ENCODE results near the gene CAPZA3.

DNA sequence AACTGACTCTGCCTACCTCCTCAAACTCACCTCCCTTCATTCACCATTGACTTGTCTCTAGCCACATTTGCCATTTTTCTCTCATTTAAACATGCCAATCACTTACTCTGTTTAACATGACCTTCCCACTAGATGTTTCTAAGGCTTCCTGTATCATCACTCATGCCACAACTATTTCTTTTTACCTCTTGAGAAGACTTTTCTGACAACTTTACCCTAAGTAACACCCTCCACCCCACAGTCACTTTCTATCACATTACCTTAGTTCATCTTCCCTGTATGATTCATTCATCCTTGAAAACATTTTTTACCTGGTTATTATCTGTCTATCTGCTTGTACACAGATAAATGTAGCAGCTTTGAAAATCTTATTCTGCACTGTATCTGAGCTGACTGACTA, 19.5 kb upstream of the CAPZA3 start:
- TF ChIP-seq EZH2phosphoT487 (IDR thresholded peaks at IDR 0.05; ENCODE audit: low read depth, severe bottlenecking, unreplicated experiment) (no peak), EZH2 (IDR thresholded peaks at IDR 0.05; ENCODE audit: borderline replicate concordance) (no peak)
- TF ChIP-seq, protein P1, sequence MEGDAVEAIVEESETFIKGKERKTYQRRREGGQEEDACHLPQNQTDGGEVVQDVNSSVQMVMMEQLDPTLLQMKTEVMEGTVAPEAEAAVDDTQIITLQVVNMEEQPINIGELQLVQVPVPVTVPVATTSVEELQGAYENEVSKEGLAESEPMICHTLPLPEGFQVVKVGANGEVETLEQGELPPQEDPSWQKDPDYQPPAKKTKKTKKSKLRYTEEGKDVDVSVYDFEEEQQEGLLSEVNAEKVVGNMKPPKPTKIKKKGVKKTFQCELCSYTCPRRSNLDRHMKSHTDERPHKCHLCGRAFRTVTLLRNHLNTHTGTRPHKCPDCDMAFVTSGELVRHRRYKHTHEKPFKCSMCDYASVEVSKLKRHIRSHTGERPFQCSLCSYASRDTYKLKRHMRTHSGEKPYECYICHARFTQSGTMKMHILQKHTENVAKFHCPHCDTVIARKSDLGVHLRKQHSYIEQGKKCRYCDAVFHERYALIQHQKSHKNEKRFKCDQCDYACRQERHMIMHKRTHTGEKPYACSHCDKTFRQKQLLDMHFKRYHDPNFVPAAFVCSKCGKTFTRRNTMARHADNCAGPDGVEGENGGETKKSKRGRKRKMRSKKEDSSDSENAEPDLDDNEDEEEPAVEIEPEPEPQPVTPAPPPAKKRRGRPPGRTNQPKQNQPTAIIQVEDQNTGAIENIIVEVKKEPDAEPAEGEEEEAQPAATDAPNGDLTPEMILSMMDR (IDR thresholded peaks at IDR 0.05; ENCODE audit: poor library complexity): no peak

All from hepatocyte (in vitro differentiated cells).